NCI-H2171 treated with DMSO at 0.1 percent for 48 hours (cell line): ENCODE data around the gene GPR155.
A peak's percentile ranks its signal among the peaks of the same experiment; 100 is the strongest.
"Not testable (repeated sequence)": the region's sequence is repeated elsewhere in the genome, so short reads cannot be mapped to it uniquely, and the experiment has no call there.

Experiments used
- DNase-seq: peaks from one replicate; lab custom pipeline; 2025; lab: John Stamatoyannopoulos, UW

Gene GPR155

DNA sequence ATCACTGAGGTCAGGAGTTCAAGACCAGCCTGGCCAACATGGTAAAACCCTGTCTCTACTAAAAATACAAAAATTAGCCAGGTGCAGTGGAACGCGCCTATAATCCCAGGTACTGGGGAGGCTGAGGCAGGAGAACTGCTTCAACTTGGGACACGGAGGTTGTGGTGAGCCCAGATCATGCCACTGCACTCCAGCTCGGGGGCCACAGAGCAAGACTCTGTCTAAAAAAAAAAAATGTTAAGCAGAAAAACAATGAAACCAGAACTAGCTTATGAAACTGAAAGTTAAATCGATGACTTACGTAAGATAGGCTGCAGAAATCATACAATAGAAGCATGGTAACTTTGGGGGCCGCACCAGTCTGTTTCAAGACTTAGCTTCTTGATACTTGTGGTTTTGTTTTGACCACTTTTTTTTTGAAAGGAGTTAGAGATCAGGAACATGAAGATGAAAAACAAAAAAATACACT, 6.2 kb upstream of the GPR155 start:
- no peak for DNase-seq

DNA sequence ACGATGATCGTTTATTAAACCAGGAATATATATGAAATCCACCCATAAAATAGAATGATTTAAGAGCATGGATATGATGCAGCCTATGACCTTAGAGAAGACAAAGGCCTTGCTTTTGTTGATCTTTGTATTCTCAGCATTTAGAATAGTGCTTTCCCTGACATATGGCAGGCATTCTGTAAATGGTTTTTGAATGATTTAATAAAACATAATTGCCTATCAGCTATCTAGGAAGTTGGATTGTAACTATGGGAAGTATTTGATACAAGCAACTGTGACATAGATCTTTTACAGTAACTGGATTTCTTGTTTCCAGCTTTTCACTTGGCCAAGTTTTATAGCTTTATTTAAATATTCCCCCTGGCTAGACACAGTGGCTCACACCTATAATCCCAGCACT, 5.1 kb upstream of the GPR155 start:
- DNase-seq = no peak

DNA sequence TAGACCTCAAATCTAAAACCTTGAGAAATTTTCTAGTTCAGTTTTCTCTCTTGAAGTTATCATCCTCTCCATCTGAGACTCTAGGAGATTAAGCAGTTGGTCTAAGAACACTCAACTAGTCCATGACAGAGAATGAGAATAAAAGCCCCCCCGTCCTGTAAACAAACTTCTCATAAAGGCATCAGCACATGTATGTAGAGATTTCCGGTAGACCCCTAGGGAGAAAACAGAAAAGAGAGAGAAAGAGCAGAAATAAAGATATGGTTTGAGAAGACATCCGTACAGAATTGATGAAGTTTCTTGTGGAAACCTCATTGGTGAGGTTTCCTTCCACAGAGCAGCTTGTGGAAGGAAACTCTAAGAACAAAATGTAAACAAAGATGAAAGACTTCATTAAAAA, 3.2 kb upstream of the GPR155 start:
- no peak for DNase-seq

DNA sequence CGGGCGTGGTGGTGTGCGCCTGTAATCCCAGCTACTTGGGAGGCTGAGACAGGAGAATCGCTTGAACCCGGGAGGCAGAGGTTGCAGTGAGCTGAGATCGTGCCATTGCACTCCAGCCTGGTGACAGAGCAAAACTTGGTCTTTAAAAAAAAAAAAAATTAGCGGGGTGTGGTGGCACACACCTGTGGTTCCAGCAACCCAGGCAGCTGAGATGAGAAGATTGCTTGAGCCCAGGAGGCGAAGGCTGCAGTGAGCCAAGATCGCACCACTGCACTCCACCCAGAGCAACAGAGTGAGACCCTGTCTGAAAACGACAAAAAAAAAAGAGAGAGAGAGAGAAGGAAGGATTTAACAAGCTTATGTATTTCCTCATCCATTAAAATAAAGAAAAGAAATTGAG, 2.7 kb upstream of the GPR155 start:
- not testable (repeated sequence) for DNase-seq

DNA sequence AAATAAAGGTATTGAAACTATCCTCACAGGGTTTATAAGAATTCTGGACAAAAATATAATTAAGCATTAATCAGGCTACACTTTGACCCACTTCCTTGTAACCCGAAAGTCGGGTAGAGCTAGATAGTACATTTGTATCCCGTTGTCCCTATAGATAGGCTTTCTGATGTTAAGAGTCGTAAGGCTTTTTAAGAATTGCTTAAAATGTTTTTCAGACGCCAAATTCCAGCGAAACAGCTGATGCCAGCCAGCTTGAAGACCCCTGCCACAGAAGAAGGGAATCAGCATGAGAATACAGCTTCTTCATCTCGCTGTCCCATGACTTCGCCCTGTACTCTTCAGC, 962 bp upstream of the GPR155 start:
- DNase-seq = no peak

DNA sequence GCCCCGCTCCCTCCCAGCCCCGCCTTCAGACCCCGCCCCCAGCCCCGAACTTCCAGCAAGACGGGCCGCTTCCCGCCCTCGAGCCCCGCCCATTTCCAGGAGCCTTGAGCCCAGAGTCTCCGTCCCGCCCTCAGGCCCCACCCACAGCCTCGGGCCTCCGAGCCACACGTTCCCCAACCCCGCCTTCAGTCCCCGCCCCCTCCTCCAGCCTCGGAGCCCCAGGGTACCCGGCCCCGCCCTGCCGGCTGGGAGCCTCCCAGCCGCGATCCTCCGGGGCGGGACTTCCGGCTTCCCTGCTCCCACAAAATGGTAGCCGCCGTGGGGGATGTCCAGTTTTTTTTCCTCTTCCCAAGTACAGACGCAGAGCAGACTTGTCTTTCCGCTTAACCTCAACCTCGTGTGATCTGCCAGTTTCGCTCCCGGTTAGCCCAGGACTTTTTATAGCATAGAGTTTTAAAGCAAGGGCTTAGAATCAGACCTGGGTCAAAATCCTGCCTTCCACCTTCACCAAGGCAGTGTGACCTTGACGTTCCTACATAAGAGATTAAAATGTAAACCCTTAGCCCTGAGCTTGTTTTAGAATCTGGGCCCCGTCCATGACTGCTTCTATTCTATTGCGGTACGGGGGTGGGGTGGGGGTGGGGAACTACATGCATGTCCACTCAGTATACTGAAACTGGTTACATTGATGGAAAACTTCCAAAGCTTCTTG, 435 bp upstream of the GPR155 start:
- DNase-seq = peak; percentile 97

DNA sequence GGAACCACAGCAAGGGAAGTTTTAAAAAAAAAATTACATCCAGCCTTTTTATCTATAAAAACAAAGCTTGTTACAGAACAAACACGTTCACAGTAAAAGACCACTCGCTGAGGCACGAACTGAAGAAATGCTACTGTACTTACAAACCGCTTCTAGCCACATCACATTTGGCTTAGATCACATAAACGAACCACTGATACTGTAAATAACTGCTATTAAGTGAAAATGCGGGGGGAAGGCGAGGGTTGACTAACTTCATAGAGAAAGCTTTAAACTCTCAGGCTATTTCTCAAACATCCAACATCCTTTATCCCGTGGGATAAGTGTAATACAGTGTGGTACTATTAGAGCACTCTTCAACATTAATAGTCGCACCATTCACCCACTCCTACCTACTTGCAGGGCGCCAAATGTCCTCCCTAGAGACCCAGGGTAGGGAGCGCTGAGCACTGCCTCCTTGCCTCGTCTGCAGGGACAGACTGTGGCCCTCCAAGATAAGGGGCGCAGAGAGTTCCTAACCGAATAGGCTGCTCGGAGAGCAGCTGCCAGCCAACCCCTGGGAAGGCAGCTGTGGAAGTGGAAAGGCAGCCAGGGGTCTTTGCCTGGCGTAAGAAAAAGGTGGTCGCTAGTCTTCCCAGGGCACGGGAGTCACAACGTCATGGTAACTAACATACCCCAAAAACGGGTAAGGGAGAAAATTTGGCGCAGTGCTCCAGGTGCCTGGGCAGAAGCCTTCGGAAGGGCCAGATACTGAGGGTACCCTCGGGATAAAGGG, 854 bp downstream of the GPR155 start:
- DNase-seq = peak; percentile 85

DNA sequence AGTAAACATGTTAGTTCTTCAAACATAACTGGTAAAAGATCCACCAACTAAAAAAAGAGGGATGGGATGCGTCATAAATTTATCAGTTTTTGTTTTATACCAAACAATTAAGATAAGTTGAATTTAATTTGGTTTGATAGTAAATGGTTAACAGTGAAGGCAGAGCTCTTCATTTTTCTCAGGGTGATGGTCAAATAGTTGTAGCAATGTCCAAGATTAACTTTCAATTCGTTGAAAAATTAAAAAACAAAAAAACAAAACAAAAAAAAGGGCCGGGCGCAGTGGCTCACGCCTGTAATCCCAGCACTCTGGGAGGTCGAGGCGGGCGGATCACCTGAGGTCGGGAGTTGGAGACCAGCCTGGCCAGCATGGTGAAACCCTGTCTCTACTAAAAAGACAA, 1.8 kb downstream of the GPR155 start:
- DNase-seq = not testable (repeated sequence)

DNA sequence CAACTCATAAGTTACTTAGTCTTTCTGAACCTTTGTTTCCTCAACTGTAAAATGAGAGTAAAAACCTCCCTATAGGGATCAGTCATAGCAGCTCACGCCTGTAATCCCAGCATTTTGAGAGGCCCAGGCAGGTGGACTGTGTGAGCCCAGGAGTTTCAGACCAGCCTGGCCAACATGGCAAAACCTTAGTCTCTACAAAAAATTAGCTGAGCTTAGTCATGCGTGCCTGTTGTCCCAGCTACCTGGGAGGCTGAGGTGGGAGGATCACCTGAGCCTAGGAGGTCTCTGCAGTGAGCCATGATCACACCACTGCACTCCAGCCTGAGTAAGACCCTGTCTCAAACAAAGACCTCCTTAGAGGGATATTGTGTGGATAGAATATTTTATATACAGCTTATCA, 2.3 kb downstream of the GPR155 start:
- DNase-seq = no peak

DNA sequence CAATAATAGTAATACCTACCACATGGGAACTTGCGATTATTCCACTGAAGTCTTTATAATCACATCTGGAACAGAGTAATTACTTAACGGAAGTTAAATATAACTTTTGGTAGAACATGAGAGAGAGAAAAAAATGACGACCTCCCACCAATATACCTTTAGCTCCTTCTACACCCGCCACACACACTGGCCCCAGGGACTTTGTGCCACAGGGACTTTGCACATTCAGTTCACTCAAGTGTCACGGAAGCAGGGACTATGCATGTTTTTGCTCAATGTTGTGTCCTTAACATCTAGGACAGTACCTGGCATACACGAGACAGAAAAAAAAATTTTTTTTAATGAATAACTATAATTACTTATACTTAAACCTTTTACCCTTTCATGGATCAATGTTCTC, 4.0 kb downstream of the GPR155 start:
- no peak for DNase-seq

DNA sequence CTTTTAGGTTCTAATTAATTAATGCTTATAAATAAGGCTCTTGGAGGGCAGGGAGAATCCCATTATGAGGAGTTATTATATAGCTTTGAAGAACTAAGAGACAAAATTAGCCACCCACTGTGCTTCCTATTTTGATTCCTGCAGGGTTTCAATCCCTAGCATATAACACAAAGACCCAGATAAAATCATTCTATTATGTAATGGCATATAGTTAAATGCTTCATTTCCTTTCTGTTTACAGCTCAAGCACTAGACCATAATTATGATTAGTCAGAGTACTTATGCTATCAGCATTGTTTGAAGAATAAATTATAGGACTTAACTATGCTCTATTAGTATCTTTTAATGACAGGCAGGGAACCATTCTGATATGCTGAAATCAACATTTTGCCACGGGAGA, 9.1 kb downstream of the GPR155 start:
- DNase-seq = no peak

DNA sequence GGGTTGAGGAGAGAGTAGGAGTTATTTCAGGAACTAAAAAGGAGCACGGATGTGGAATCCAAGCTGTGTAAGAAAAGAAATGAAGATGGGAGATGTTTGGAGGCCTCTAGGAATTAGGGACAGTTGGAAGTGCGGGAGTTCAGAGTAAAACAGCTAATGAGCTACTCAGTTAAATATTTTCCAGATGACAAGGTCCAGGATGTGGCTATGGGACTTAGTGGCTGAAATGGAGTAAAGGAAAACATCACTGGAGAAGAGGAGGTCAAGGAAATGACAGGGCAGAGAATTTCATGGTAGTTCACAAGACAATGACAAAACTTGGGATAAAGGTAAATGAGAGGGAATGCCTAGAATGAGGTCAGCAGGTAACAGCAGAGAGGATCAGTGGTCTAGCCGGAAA, 13.0 kb downstream of the GPR155 start:
- DNase-seq = no peak

DNA sequence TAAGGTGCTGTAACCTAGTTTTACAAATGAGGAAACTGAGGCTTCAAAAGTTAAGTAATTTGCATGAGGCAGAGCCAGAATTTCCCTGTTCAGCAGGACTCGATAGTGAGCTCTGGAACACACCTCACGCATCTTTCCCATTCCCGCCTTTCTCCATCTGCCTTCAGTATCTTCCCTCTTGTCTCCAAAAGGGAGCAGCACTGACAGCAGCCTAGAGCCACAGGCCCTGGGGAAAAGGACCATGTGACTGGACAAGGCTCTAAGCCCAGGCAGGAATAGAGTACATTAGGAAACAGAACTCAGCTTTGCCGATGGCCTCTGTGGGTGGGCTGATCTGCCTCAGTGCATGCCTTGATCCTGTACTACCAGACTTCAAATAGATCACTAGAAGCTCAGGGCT, 21.5 kb downstream of the GPR155 start:
- DNase-seq = no peak

DNA sequence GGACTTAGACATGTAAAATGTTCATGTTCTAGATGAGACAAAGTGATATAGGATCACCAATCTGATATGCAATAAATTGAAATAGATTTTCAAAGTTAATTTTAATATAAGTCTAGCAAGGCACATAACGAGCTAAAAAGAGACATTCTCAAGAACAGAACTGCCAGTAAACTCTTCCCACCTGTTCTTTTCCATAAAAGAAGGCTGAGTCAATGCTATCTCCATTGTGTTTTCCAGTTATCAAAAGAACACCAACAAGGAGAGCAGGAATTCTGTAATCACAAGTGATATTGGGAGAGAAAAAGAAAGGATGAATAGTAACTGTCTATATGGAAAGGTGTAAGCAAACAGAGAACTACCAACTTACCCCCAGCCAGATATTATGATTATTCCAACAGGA, 25.6 kb downstream of the GPR155 start:
- DNase-seq = no peak

DNA sequence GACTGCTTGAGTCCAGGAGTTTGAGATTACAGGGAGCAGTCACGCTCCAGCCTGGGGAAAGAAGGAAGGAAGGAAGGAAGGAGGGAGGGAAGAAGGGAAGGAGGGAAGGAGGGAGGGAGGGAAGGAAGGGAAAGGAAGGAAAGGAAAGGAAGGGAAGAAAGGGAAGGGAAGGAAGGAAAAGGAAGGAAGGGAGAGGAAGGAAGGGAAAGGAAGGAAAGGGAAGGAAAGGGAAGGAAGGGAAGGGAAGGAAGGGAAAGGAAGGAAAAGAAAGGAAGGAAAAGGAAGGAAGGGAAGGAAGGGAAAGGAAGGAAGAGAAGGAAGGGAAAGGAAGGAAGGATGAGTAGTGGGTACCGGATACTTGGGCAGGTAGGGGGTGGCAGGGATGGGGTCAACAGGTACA, 32.3 kb downstream of the GPR155 start:
- no peak for DNase-seq

DNA sequence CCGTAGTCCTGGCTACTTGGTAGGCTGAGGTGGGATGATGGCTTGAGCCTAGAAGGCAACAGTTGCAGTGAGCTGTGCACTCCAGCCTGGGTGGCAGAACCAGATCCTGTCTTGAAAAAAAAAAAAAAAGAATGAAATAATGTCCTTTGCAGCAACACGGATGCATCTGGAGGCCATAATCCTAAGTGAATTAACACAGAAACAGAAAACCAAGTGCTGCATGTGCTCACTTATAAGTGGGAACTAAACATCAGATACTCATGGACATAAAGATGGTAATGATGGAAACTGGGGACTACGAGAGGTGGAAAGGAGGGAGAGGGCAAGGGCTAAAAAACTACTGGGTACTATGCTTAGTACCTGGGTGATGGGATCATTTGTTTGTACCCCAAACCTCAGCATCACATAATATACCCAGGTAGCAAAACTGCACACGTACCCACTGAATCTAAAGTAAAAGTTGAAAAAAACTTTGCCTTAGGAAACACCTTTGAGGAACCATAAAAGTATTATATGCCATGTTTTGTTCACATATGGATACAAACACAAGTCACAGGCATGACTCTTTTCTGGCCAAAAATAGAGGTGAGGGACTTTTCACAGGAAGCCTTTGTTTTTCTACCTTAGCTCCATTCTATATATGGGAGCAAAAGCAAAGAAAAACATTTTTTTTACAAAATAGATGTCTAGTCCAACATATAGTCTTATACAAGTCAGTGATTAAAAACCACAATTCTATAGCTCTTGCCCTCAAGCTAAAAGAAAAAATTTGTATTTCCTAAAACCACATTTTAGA, 36.6 kb downstream of the GPR155 start:
- DNase-seq = no peak

DNA sequence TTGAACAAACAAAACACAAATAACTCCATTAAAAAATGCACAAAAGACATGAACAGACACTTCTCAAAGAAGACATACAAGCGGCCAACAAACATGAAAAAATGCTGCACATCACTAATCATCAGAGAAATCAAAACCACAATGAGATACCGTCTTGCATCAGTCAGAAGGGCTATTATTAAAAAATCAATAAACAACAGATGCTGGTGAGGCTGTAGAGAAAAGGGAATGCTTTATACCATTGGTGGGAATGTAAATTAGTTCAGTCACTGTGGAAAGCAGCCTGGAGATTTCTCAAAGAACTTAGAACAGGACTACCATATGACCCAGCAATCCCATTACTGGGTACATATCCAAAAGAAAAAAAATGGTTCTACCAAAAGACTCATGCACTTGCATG, 37.8 kb downstream of the GPR155 start:
- DNase-seq = peak; percentile 86

DNA sequence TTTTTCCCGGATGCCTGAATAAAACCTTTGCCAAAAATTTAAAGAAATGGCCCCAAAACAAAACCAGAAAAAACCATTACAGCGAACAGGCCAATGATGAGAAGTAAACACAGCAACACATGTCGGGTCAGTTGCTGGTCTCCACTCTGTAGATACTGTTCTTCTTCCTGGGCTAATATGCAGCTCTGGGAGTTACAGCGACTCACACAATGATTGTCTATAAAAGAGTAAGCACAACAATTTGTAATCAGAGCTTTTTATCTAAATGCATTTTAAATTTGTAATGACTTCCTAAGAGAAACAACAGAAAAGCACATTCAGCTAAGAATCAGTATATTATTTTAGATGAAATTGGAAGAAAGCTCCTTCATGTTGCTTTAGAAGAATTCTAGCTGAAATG, 40.3 kb downstream of the GPR155 start:
- DNase-seq = no peak

DNA sequence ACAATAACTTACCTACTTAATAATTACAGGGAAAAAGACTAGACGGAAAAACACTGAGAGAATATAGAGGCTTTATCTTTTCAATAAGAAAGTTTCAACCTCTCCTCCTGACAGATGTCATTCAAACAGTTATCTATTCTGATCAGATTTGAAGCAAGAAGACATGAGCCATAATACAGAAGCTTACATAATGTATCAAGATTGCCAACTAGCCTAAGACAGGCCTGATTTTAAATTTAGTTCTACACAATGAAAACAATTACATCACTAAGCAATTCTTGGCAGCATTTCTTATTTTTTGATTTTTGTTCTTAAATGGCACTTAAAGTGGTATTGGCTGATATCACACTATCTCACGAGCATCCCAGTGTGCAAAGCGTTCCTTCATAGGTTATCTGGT, 41.6 kb downstream of the GPR155 start:
- DNase-seq = no peak

DNA sequence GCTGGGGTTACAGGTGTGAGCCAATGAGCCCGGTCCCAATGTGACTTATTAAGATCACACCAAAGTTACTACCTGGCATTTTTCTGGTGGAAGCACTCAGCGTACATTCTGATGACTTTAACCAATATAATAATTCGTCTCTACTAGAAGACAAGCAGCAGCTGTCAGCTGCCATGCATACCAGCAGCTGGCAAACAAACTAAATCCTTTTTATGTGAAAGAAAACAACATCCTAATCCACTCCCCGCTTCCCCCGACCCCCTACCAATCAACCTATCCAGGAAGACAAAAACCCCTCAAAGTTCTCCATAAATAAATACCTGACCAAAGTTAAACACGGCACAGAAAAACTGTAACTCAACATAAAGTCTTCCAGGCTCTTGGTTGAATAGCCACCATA, 42.1 kb downstream of the GPR155 start:
- DNase-seq = no peak

DNA sequence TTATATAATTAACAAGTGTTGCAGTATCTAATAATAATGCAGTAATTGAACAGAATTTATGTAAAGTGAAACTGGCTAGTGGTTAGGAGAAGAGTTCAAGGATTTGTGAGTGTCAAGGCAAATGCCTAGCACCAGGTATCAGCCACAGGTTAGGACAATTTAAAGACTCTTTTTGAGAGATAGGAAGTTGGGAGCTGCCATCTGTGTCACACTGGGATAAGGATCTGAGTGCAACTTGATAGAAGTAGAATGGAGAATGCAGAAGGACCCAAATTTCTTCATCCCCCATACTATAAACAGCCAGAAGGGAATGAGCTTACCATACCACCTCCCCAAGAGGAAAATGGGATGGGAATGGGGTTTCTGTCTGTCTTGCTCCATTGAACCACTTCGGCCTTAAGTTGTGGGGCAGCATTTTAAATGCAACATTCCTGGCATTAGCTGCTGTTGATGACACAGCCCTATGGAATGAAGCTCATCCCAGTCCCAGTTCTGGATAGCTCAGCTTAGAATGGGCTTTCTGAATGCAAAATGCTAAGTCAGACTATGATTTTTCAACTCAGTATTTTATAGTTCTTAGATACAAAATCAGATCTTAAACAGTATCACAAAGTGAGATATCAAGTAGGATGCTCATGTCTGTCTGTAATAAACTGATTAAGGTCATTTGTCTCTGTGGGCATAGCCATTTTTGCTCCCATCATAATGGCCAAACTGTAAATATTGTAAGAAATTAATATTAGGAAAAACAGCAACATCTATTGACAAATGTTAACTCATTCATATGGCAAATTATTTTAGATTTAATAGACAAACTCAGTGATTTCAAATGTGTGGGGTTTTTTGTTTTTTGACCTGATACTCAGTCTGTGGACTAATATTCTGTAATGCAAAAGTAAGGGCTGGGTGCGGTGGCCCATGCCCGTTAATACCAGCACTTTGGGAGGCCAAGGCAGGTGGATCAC, 44.0 kb downstream of the GPR155 start:
- DNase-seq = no peak

DNA sequence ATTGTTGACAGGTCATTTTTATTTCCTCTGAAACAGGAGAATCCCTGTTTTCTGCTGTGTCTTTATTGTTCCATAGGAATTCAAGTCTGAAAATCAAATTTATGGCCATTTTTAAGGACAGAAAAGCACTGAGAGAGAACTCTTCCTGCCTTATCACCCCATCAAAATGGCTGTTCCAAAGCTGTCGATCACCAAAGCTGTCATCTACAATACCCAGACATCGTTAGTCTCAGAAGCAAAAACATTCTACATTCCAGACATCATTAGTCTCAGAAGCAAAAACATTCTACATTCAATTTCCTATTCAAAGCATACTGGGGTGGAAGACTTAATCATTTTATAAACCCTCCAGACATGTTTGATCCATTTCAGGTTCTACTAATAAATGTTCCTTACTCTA, 46.9 kb downstream of the GPR155 start:
- DNase-seq = no peak
